HG03439 (cell line): Measurements from ENCODE around the gene RHBDD3.

ENCODE experiments used
- ATAC-seq: cut with Tn5 transposase; IDR thresholded peaks from one replicate; pipeline ENCODE4 v1.9.1; 2021; ENCODE audit warnings: mild to moderate bottlenecking, moderate library complexity; ENCODE audit not compliant: unreplicated experiment

Gene RHBDD3

GRCh38 chr22:29267858-29268510, at the start of gene RHBDD3, which contains the start of gene EWSR1:
TSS of gene RHBDD3 (minus strand) at chr22:29267981. CDS start at chr22:29265626, 2,355 bp downstream.
TSS of gene EWSR1 (plus strand) at chr22:29268268. CDS start at chr22:29268337, 69 bp downstream.
- peak; percentile 83 for ATAC-seq

- ATAC-seq = no peak
These were observed 48.5 kb upstream of the RHBDD3 start for GRCh38 chr22:29316141-29316828.

- ATAC-seq = no peak
These were observed 47.7 kb upstream of the RHBDD3 start, which contains the start of gene RASL10A for GRCh38 chr22:29315286-29316140. TSS of gene RASL10A (minus strand) at chr22:29315697. CDS start at chr22:29315246, 451 bp downstream.

GRCh38 chr22:29314537-29315285, 46.9 kb upstream of the RHBDD3 start:
- ATAC-seq = no peak

- no peak for ATAC-seq
These were observed 46.0 kb upstream of the RHBDD3 start for GRCh38 chr22:29313576-29314466.

- no peak for ATAC-seq
These were observed 45.4 kb upstream of the RHBDD3 start for GRCh38 chr22:29313126-29313575.

GRCh38 chr22:29312218-29313125, 44.7 kb upstream of the RHBDD3 start:
- ATAC-seq = no peak

GRCh38 chr22:29311464-29312217, 43.9 kb upstream of the RHBDD3 start:
- ATAC-seq = no peak

GRCh38 chr22:29310863-29311339, 43.1 kb upstream of the RHBDD3 start:
- ATAC-seq = no peak

GRCh38 chr22:29310065-29310862, 42.5 kb upstream of the RHBDD3 start:
- ATAC-seq = no peak

GRCh38 chr22:29309332-29310064, 41.7 kb upstream of the RHBDD3 start:
- no peak for ATAC-seq

- no peak for ATAC-seq
These were observed 41.0 kb upstream of the RHBDD3 start for GRCh38 chr22:29308791-29309262.

- no peak for ATAC-seq
These were observed 40.5 kb upstream of the RHBDD3 start for GRCh38 chr22:29308148-29308790.

- ATAC-seq = no peak
These were observed 39.9 kb upstream of the RHBDD3 start for GRCh38 chr22:29307596-29308147.
